Heart left ventricle (tissue), 16 donors: ENCODE measurements around the gene FAM131C. TPM values are rescaled to one million over a fixed set of nuclear protein-coding genes. Genes with fewer than 3 reads are reported as not detected.

Experiments
- ATAC-seq, 4 donors: fragments of 200-7000 bp; cut with Tn5 transposase; one replicate each; pipeline ENCODE4 v1.9.1; 2020 to 2022; ENCODE audit warnings: moderate library complexity in 4 of 4, mild to moderate bottlenecking in 3 of 4, moderate number of reproducible peaks in 1 of 4
- DNase-seq, 5 donors: peaks; one replicate each; pipeline ENCODE4 v3.0.0-alpha.2; 2020
- H3K27ac ChIP-seq, 12 donors: fragments of 200-600 bp; sonication (generic) in 4 of 12; one replicate each; pipeline versions ENCODE4 v1.5.0 to v1.8.0; 2016 to 2022; ENCODE audit warnings: mild to moderate bottlenecking in 2 of 12
- H3K27me3 ChIP-seq, 9 donors: fragments of 200-600 bp; sonication (generic) in 2 of 9; one replicate each; pipeline versions ENCODE4 v1.5.1 to v1.8.0; 2016 to 2022; ENCODE audit warnings: mild to moderate bottlenecking in 3 of 9
- H3K36me3 ChIP-seq, 9 donors: fragments of 200-600 bp; sonication (generic) in 2 of 9; one replicate each; pipeline versions ENCODE4 v1.5.0 to v1.8.0; 2018 to 2022; ENCODE audit warnings: mild to moderate bottlenecking in 2 of 9
- H3K4me1 ChIP-seq, 12 donors: fragments of 200-600 bp; sonication (generic) in 4 of 12; one replicate each; pipeline versions ENCODE4 v1.5.0 to v1.8.0; 2016 to 2022; ENCODE audit warnings: mild to moderate bottlenecking in 3 of 12
- H3K4me3 ChIP-seq, 12 donors: fragments of 200-600 bp; sonication (generic) in 4 of 12; one replicate each; pipeline versions ENCODE4 v1.5.0 to v1.8.0; 2017 to 2022; ENCODE audit warnings: mild to moderate bottlenecking in 9 of 12, moderate library complexity in 4 of 12
- H3K9me3 ChIP-seq, 12 donors: fragments of 200-600 bp; sonication (generic) in 4 of 12; one replicate each; pipeline versions ENCODE4 v1.5.0 to v1.8.0; 2016 to 2022; ENCODE audit warnings: mild to moderate bottlenecking in 1 of 12
- POLR2A ChIP-seq, 2 donors: fragments of 450-650 bp; IDR thresholded peaks; one replicate each; pipeline ENCODE4 v1.6.1; 2017; ENCODE audit warnings: antibody characterized with exemption in 2 of 2, mild to moderate bottlenecking in 2 of 2, moderate library complexity in 2 of 2
- WGBS, 4 donors: extraction: QIAGEN DNeasy Blood & Tissue Kit in 2 of 4; methylation state at CpG; one replicate each; pipeline versions ENCODE4 v1.1.5 to v1.1.7; 2013 to 2018; 5-methylcytosine and 5-hydroxymethylcytosine counted together
- intact Hi-C, 10 donors: fragments of 100-400 bp; cut with DNase I; formaldehyde crosslinking; loops; one replicate each; pipeline versions ENCODE4 v1.11.1 to v1.14.2; 2022
- polyA plus RNA-seq, 2 donors: library from polyadenylated mRNA; stranded (reverse); fragments of 200-250 nt; gene quantifications; one replicate each; pipeline ENCODE4 v1.2.3, GENCODE V29; 2013
- total RNA-seq, 9 donors: library from RNA; depleted of rRNA in 2 of 9; stranded (reverse); fragments of >200 nt in 2 of 9; fragmentation: NEBNext Ultra II Directional in 3 of 9; extraction: Animal tissue kit (Norgen Biotek cat#: 25700) in 3 of 9; gene quantifications; one replicate each; pipeline versions ENCODE4 v1.1.0 to v1.2.4, GENCODE V29; 2016 to 2023
- TF ChIP-seq, protein P1 (sequence below), 12 donors: fragments of 200-600 bp; sonication (generic) in 4 of 12; IDR thresholded peaks; one replicate each; pipeline versions ENCODE4 v1.5.0 to v1.8.0; 2018 to 2022; ENCODE audit warnings: antibody characterized with exemption in 12 of 12, mild to moderate bottlenecking in 5 of 12
- donor health status: ischemic (EF 13 %, LVEDD 7.1; RV severe dilation, severe dysfunction).
- donor health status: healthy with polysubstance abuse.
- donor health status: DM: no; HTN: yes; CAD: no.
- donor health status: DM: no; HTN: no; CAD: no.
- donor health status: ischemic (EF 25% LVEDD 6.9; RV normal size, moderate dysfunction).
- donor health status: ischemic (EF 25% LVEDD 5.7; RV mildly dilated, moderate dysfunction).
- donor health status: healthy.
- donor health status: DM: yes; HTN: yes; CAD: no.
- donor health status: ischemic (EF 35%, LVEDD 5.7; RV mildly dilated, moderate dysfunction).
- donor health status: nonischemic (EF 11% LVEDD 7.7; RV severe dilation, severe dysfunction).
- donor health status: DM: yes; HTN: yes; CAD: no.
- donor health status: PGD.
- donor health status: ischemic (EF 29% LVEDD 5.4; RV normal size, mild dysfunction).
- donor health status: nonischemic (EF 23%, LVEDD 6.1; RV moderate dilation, normal function).

The FAM131C gene
- total and polyA plus RNA-seq, 11 donors, result 1.1 to 17.8 (median 3.4) TPM

DNA sequence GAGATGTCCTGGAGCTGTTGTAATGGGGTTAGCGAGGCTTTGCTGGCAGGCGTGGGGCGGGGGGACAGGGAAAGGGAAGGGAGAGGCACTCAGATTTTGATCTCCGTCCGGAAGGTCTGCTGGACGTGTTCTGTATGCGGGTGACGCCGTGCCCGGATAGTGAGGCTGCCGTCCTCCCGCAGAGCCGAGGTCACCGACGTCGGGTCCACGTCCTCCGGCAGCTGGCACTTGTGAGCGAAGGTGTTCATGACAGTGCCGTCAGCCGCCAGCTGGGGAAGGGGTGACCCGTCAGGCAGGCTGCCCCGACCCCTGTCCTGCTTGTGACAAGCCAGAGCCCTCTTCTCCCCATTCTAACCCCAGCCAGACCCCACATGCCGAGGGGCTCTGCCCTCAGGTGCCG, 58.0 kb downstream of the FAM131C start:
- H3K4me3 ChIP-seq, result peak overlapping the region; percentile 27 to 81 (median 66)
- peak overlapping the region; percentile 88 to 99 (median 97) for H3K27ac ChIP-seq
- no peak for ATAC-seq
- H3K9me3 ChIP-seq, result no peaks in the 10 kb centered on the region
- H3K4me1 ChIP-seq, result peaks cover 0 to 63% (median 38%) of the 10 kb centered on the region in 12 donors
- intact Hi-C loops, result no loop called here
- WGBS, 4 donors, result 54 to 70% (median 60%) methylated on average over 14 to 25 of the region's 25 CpGs
- H3K36me3 ChIP-seq, result peaks cover 0 to 10% (median 0%) of the 10 kb centered on the region in 9 donors
- DNase-seq, result peak in 1 of 5 donors; percentile 49
- TF ChIP-seq, protein P1, sequence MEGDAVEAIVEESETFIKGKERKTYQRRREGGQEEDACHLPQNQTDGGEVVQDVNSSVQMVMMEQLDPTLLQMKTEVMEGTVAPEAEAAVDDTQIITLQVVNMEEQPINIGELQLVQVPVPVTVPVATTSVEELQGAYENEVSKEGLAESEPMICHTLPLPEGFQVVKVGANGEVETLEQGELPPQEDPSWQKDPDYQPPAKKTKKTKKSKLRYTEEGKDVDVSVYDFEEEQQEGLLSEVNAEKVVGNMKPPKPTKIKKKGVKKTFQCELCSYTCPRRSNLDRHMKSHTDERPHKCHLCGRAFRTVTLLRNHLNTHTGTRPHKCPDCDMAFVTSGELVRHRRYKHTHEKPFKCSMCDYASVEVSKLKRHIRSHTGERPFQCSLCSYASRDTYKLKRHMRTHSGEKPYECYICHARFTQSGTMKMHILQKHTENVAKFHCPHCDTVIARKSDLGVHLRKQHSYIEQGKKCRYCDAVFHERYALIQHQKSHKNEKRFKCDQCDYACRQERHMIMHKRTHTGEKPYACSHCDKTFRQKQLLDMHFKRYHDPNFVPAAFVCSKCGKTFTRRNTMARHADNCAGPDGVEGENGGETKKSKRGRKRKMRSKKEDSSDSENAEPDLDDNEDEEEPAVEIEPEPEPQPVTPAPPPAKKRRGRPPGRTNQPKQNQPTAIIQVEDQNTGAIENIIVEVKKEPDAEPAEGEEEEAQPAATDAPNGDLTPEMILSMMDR (IDR thresholded peaks at IDR 0.05), result no peak
- no peak for TF ChIP-seq POLR2A (IDR thresholded peaks at IDR 0.05)
- H3K27me3 ChIP-seq, result peaks cover 0 to 5% (median 0%) of the 10 kb centered on the region in 9 donors

DNA sequence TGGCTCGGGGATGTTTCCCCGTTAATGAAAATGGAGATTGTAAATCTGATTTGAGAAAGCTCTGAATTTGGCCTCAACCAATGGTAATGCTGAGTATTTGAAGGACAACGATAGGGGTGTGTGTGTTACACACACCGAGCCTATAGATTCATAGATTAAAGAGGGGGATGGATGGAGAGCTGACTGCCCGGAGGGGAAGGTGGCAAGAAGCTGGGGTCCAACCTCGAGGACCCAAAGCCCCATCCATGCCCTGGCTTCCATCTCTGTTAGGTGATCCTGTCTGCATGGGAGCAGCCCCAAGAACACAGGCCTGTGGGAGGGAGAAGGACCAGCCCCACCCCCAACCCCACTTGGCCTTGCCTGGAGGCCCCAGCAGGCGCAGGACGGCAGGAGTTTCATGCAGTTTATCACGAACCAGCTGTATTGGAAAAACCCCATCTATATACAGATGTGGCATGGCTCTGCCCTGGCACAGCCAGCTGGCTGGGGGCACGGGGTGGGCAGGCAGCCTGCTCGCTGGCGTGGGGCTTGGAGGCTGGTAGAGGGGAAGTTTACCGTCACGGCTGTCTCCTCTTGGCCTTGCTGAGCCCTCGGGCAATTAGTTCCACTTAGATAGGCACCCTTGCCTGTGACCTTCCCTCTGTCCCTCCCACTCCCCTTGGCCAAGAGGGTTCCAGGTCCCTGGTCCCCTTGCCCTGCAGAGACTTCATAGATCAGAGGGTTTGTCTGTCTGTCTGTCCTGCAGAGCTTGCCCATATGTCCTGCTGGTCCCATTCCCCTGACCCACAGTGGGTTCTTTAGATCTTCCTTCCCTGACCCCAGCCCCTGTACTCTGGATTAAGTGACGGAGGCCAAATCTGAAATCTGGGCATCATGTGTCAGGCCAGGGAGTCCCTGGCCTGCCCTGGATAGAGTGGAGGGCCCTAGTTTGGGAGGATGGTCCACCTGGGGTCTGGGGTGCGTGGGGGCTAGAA, 58.7 kb downstream of the FAM131C start:
- ATAC-seq, result no peak
- H3K4me3 ChIP-seq, result peak overlapping the region; percentile 27 to 81 (median 66)
- WGBS, 4 donors, result 46 to 54% (median 50%) methylated on average over 12 to 17 of the region's 17 CpGs
- H3K27me3 ChIP-seq, result peaks cover 0 to 5% (median 0%) of the 10 kb centered on the region in 9 donors
- TF ChIP-seq, protein P1 (IDR thresholded peaks at IDR 0.05), result no peak
- peak in 1 of 2 donors; percentile 26 for TF ChIP-seq POLR2A (IDR thresholded peaks at IDR 0.05)
- peak overlapping the region; percentile 88 to 99 (median 97) for H3K27ac ChIP-seq
- no peaks in the 10 kb centered on the region for H3K9me3 ChIP-seq
- peak in 4 of 5 donors; percentile 71 to 80 (median 74) for DNase-seq
- intact Hi-C loops, result no loop called here
- H3K4me1 ChIP-seq, result peaks cover 0 to 56% (median 36%) of the 10 kb centered on the region in 12 donors
- H3K36me3 ChIP-seq, result peaks cover 0 to 10% (median 0%) of the 10 kb centered on the region in 9 donors

DNA sequence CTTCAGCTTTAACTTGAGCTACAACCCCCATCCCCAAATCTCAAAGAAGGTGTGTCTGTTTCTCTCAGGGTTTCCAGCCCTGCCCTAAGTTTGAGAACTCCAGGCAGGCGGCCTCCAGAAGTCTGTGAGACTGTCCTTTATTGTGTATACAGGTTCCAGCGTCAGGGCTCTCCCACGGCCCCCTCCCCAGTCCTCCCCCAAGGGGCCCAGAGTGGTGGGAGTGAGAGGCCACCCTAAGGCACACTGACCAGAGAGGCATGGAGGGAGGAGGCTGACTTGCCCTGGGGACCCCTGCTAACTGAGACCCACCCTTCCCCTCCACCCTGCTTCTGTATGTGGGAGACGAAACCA, 59.6 kb downstream of the FAM131C start:
- TF ChIP-seq, protein P1 (IDR thresholded peaks at IDR 0.05), result no peak
- TF ChIP-seq POLR2A (IDR thresholded peaks at IDR 0.05), result peak in 1 of 2 donors; percentile 20

More for the DNA sequence above, 59.6 kb downstream of the FAM131C start:
- ATAC-seq (no peak), DNase-seq (no peak)
- Histone ChIP-seq H3K36me3 (peaks cover 0 to 10% (median 0%) of the 10 kb centered on the region in 9 donors), H3K27ac (peak overlapping the region; percentile 88 to 99 (median 97)), H3K4me1 (peaks cover 0 to 48% (median 32%) of the 10 kb centered on the region in 12 donors), H3K9me3 (no peaks in the 10 kb centered on the region), H3K27me3 (peaks cover 0 to 5% (median 0%) of the 10 kb centered on the region in 9 donors), H3K4me3 (peak overlapping the region in 7 of 12 donors; percentile 9 to 81 (median 67))
- 18 to 38% (median 28%) methylated on average over 4 of the region's 4 CpGs for WGBS, 4 donors
- intact Hi-C loops, result no loop called here
